ENCODE results near the gene CSMD2. TPM values are rescaled to one million over a fixed set of nuclear protein-coding genes. Genes with fewer than 3 reads are reported as not detected.

CSMD2 gene
- total RNA-seq, 1 donor from 2014 or later = 0.27 TPM

- Mint-ChIP-seq H3K9me3 (ENCODE audit: unreplicated experiment) (no peaks in the 10 kb centered on the region), H3K4me1 (ENCODE audit: low read depth, unreplicated experiment) (no peaks in the 10 kb centered on the region), H3K4me3 (ENCODE audit: unreplicated experiment) (no peak overlapping the region), H3K27me3 (ENCODE audit: unreplicated experiment) (no peaks in the 10 kb centered on the region), H3K36me3 (ENCODE audit: unreplicated experiment) (no peaks in the 10 kb centered on the region), H3K27ac (ENCODE audit: unreplicated experiment) (no peak overlapping the region)
- no peak for DNase-seq
- TF ChIP-seq, protein P1, sequence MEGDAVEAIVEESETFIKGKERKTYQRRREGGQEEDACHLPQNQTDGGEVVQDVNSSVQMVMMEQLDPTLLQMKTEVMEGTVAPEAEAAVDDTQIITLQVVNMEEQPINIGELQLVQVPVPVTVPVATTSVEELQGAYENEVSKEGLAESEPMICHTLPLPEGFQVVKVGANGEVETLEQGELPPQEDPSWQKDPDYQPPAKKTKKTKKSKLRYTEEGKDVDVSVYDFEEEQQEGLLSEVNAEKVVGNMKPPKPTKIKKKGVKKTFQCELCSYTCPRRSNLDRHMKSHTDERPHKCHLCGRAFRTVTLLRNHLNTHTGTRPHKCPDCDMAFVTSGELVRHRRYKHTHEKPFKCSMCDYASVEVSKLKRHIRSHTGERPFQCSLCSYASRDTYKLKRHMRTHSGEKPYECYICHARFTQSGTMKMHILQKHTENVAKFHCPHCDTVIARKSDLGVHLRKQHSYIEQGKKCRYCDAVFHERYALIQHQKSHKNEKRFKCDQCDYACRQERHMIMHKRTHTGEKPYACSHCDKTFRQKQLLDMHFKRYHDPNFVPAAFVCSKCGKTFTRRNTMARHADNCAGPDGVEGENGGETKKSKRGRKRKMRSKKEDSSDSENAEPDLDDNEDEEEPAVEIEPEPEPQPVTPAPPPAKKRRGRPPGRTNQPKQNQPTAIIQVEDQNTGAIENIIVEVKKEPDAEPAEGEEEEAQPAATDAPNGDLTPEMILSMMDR (IDR thresholded peaks at IDR 0.05; ENCODE audit: partially characterized antibody, unreplicated experiment) = no peak
Measured at GRCh38 chr1:33948291-33948690, 216.7 kb downstream of the CSMD2 start.

GRCh38 chr1:33946836-33947235, 218.2 kb downstream of the CSMD2 start:
- no peaks in the 10 kb centered on the region for H3K36me3 Mint-ChIP-seq (ENCODE audit: unreplicated experiment)
- H3K9me3 Mint-ChIP-seq (ENCODE audit: unreplicated experiment) = no peaks in the 10 kb centered on the region
- TF ChIP-seq, protein P1 (IDR thresholded peaks at IDR 0.05; ENCODE audit: partially characterized antibody, unreplicated experiment) = no peak
- H3K4me1 Mint-ChIP-seq (ENCODE audit: low read depth, unreplicated experiment) = no peaks in the 10 kb centered on the region
- no peak overlapping the region for H3K4me3 Mint-ChIP-seq (ENCODE audit: unreplicated experiment)
- DNase-seq = no peak
- H3K27ac Mint-ChIP-seq (ENCODE audit: unreplicated experiment) = no peak overlapping the region
- no peaks in the 10 kb centered on the region for H3K27me3 Mint-ChIP-seq (ENCODE audit: unreplicated experiment)

DNA sequence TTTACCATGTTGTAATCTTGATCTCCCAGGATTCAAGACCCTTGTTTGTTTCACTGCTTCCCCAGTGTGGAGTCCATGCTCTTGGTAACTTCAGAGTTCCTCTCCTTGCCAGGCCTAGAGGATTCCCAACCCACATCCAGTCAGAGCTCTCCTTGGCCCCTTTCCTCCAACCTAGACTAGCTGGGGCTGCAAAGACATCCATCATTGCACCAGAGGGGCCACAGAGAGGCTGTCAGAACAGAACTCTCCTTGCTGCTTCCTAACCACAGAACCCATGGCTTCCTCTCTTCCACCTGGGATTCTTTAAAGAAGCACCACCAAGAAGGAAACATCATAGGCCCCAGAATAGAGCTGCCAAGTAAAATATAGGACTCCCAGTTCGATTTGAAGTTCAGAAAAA, 220.2 kb downstream of the CSMD2 start:
- DNase-seq = no peak
- Mint-ChIP-seq H3K4me1 (ENCODE audit: low read depth, unreplicated experiment) (no peaks in the 10 kb centered on the region), H3K27me3 (ENCODE audit: unreplicated experiment) (no peaks in the 10 kb centered on the region), H3K9me3 (ENCODE audit: unreplicated experiment) (no peaks in the 10 kb centered on the region), H3K27ac (ENCODE audit: unreplicated experiment) (no peak overlapping the region), H3K4me3 (ENCODE audit: unreplicated experiment) (no peak overlapping the region), H3K36me3 (ENCODE audit: unreplicated experiment) (no peaks in the 10 kb centered on the region)
- TF ChIP-seq, protein P1 (IDR thresholded peaks at IDR 0.05; ENCODE audit: partially characterized antibody, unreplicated experiment) = no peak

GRCh38 chr1:33943978-33944377, 221.1 kb downstream of the CSMD2 start:
- Mint-ChIP-seq H3K36me3 (ENCODE audit: unreplicated experiment) (no peaks in the 10 kb centered on the region), H3K4me3 (ENCODE audit: unreplicated experiment) (no peak overlapping the region), H3K9me3 (ENCODE audit: unreplicated experiment) (no peaks in the 10 kb centered on the region), H3K27me3 (ENCODE audit: unreplicated experiment) (no peaks in the 10 kb centered on the region), H3K4me1 (ENCODE audit: low read depth, unreplicated experiment) (no peaks in the 10 kb centered on the region), H3K27ac (ENCODE audit: unreplicated experiment) (no peak overlapping the region)
- no peak for DNase-seq
- TF ChIP-seq, protein P1 (IDR thresholded peaks at IDR 0.05; ENCODE audit: partially characterized antibody, unreplicated experiment) = no peak

DNA sequence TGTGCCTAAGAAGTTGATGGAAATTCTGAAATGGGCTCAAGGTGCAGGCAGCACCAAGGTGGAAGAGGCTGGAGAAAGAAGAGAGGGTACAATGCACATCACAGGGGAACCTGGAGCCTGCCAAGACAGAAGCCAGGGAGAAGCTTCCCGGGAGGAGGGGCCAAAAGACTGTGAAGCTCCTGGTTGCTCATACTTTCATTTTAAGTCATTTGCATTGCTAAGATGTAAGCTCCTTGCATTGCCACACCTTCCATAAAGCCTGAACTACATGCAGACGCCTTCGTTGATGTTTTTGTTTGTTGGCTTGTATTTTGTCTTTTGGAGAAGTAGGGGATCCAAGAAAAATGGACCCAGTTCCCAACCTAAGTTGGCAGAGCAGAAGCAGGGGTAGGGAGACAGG, 232.2 kb downstream of the CSMD2 start:
- peaks cover 8% of the 10 kb centered on the region for H3K27me3 Mint-ChIP-seq (ENCODE audit: unreplicated experiment)
- no peak for DNase-seq
- H3K4me3 Mint-ChIP-seq (ENCODE audit: unreplicated experiment) = no peak overlapping the region
- H3K9me3 Mint-ChIP-seq (ENCODE audit: unreplicated experiment) = peaks cover 3% of the 10 kb centered on the region
- H3K27ac Mint-ChIP-seq (ENCODE audit: unreplicated experiment) = no peak overlapping the region
- H3K4me1 Mint-ChIP-seq (ENCODE audit: low read depth, unreplicated experiment) = no peaks in the 10 kb centered on the region
- no peaks in the 10 kb centered on the region for H3K36me3 Mint-ChIP-seq (ENCODE audit: unreplicated experiment)
- TF ChIP-seq, protein P1 (IDR thresholded peaks at IDR 0.05; ENCODE audit: partially characterized antibody, unreplicated experiment) = no peak

All from glutamatergic neuron (in vitro differentiated cells).